CD4-positive, alpha-beta T cell (primary cell): Measurements from ENCODE around the gene XYLT1. TPM values are rescaled to one million over a fixed set of nuclear protein-coding genes. Genes with fewer than 3 reads are reported as not detected.

Source experiments
- ATAC-seq: fragments of 200-7000 bp; cut with Tn5 transposase; one replicate; pipeline ENCODE4 v1.10.0; 2022; ENCODE audit warnings: mild to moderate bottlenecking; ENCODE audit not compliant: poor library complexity
- CTCF ChIA-PET: fragments of 350-600 bp; sonication (Branson Sonifier 250); formaldehyde crosslinking; loops from one replicate; lab custom pipeline; 2021; ENCODE audit warnings: antibody characterized with exemption, inconsistent platforms; lab: Charles Lee
- POLR2A ChIA-PET: fragments of 350-600 bp; sonication (Branson Sonifier 250); formaldehyde crosslinking; loops from one replicate; lab custom pipeline; 2021; ENCODE audit warnings: antibody characterized with exemption, inconsistent platforms; lab: Charles Lee
- DNase-seq, 14 experiments: peaks; one replicate each; pipeline ENCODE4 v3.0.0-alpha.2; 2013 to 2020; ENCODE audit warnings: mixed read lengths in 2 of 14
- H3K27ac ChIP-seq, 2 donors: one replicate each; pipeline versions ENCODE4 v1.5.1 to v1.7.0; 2013; ENCODE audit warnings: low read length in 2 of 2, low read depth in 1 of 2, mild to moderate bottlenecking in 1 of 2
- H3K27me3 ChIP-seq, 2 experiments: 1 replicate in 1 of 2; 2 replicates in 1 of 2; pipeline versions ENCODE4 v1.6.1 to v1.7.0; 2013; ENCODE audit warnings: low read length in 2 of 2, control low read depth in 1 of 2, mild to moderate bottlenecking in 1 of 2, moderate library complexity in 1 of 2; ENCODE audit not compliant: insufficient read depth in 2 of 2, control insufficient read depth in 1 of 2
- H3K36me3 ChIP-seq: one replicate; pipeline ENCODE4 v1.6.1; 2013; ENCODE audit warnings: low read length, control low read depth; ENCODE audit not compliant: insufficient read depth
- H3K4me1 ChIP-seq: one replicate; pipeline ENCODE4 v1.6.1; 2013; ENCODE audit warnings: low read length, control low read depth; ENCODE audit not compliant: insufficient read depth
- H3K4me3 ChIP-seq: one replicate; pipeline ENCODE4 v1.5.1; 2013; ENCODE audit warnings: mild to moderate bottlenecking, low read length, moderate library complexity
- H3K9me3 ChIP-seq, 2 experiments: 1 replicate in 1 of 2; 2 replicates in 1 of 2; pipeline versions ENCODE4 v1.6.1 to v1.7.0; 2013; ENCODE audit warnings: low read length in 2 of 2, mild to moderate bottlenecking in 2 of 2, control low read depth in 1 of 2, moderate library complexity in 1 of 2; ENCODE audit not compliant: control insufficient read depth in 1 of 2, insufficient read depth in 1 of 2
- H3K27ac Mint-ChIP-seq: one replicate; pipeline ENCODE4 v1.8.0; 2020; ENCODE audit warnings: mixed read lengths
- H3K27me3 Mint-ChIP-seq: one replicate; pipeline ENCODE4 v1.8.0; 2021; ENCODE audit warnings: mixed read lengths
- H3K36me3 Mint-ChIP-seq: one replicate; pipeline ENCODE4 v1.8.0; 2021; ENCODE audit warnings: low read depth, mixed read lengths
- H3K4me1 Mint-ChIP-seq: one replicate; pipeline ENCODE4 v1.8.0; 2021; ENCODE audit warnings: low read depth, mixed read lengths
- H3K4me3 Mint-ChIP-seq: one replicate; pipeline ENCODE4 v1.8.0; 2020; ENCODE audit warnings: mild to moderate bottlenecking, mixed read lengths
- H3K9me3 Mint-ChIP-seq: one replicate; pipeline ENCODE4 v1.8.0; 2020; ENCODE audit warnings: mixed read lengths
- intact Hi-C, 2 experiments: fragments of 100-400 bp; cut with DNase I in 1 of 2; cut with micrococcal nuclease in 1 of 2; formaldehyde crosslinking; loops; one replicate each; pipeline versions ENCODE4 v1.15.1 to v1.9.0; 2023 to 2025; cut with DNase I, micrococcal nuclease
- total RNA-seq, 174 experiments: library from RNA in 2 of 174; stranded (reverse) in 2 of 174; gene quantifications; one replicate each; pipeline ENCODE4 v1.2.3 and lab custom pipeline; 2021 to 2026
- TF ChIP-seq, protein P1 (sequence below): fragments of 200-600 bp; IDR thresholded peaks from one replicate; pipeline ENCODE4 v1.8.0; 2022; ENCODE audit warnings: antibody characterized with exemption, mild to moderate bottlenecking

Gene XYLT1
- total RNA-seq, 2 experiments from 2014 or later = 26.0 to 27.1 TPM

DNA sequence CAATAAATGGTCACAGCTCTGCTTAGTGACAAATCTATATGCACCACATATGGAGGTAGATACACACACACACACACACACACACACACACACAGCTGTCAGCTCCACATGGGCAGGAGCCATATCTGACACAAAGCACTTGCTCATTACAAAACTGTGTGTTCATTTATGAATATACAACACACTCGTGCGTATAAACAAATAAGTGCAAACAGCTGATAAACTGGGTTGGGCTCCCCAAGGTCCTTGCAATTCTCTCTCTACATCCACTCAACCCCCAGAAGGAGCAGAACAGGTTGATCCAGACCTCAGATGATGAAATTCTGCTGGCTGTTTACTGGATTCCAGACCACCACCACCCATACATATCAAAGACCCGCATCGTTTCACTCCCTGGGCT lies 140.7 kb downstream of the XYLT1 start:
- no peak for ATAC-seq
- TF ChIP-seq, protein P1, sequence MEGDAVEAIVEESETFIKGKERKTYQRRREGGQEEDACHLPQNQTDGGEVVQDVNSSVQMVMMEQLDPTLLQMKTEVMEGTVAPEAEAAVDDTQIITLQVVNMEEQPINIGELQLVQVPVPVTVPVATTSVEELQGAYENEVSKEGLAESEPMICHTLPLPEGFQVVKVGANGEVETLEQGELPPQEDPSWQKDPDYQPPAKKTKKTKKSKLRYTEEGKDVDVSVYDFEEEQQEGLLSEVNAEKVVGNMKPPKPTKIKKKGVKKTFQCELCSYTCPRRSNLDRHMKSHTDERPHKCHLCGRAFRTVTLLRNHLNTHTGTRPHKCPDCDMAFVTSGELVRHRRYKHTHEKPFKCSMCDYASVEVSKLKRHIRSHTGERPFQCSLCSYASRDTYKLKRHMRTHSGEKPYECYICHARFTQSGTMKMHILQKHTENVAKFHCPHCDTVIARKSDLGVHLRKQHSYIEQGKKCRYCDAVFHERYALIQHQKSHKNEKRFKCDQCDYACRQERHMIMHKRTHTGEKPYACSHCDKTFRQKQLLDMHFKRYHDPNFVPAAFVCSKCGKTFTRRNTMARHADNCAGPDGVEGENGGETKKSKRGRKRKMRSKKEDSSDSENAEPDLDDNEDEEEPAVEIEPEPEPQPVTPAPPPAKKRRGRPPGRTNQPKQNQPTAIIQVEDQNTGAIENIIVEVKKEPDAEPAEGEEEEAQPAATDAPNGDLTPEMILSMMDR = no peak
- ChIA-PET POLR2A (no interaction called here), CTCF (no interaction called here)
- Histone ChIP-seq H3K36me3 (no peaks in the 10 kb centered on the region), H3K27ac (no peak overlapping the region), H3K4me3 (no peak overlapping the region), H3K27me3 (no peaks in the 10 kb centered on the region), H3K9me3 (no peaks in the 10 kb centered on the region), H3K4me1 (no peaks in the 10 kb centered on the region)
- Mint-ChIP-seq H3K9me3 (no peaks in the 10 kb centered on the region), H3K36me3 (no peaks in the 10 kb centered on the region), H3K27ac (no peak overlapping the region), H3K27me3 (no peaks in the 10 kb centered on the region), H3K4me1 (peaks cover 17% of the 10 kb centered on the region), H3K4me3 (no peak overlapping the region)
- DNase-seq = no peak
- intact Hi-C loops = no loop called here

DNA sequence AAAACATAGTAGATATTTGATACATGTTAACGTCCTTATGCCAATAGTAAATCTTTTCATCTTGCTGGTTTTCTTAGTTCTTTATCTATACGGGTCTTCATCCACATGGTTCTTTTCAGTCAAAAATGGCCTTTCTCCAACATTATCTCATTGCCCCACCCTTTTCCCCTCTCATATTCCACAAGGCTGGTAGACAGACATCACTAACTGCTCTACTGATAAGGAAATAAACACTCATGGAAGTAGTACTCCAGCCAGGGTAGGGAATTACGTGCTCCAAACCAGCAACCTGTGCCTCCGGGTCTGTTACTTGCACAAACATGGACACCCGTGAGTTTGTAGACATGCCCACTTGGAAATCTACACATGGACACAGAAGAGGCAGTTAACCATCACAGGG lies 141.4 kb downstream of the XYLT1 start:
- ChIA-PET CTCF (no interaction called here), POLR2A (interaction anchor here (0.5 kb wide), 1 partner anchor 16 kb away, joined by 3 read pairs; no protein-coding TSS in a partner anchor)
- Mint-ChIP-seq H3K4me3 (no peak overlapping the region), H3K27ac (no peak overlapping the region), H3K4me1 (peaks cover 17% of the 10 kb centered on the region), H3K9me3 (no peaks in the 10 kb centered on the region), H3K36me3 (no peaks in the 10 kb centered on the region), H3K27me3 (no peaks in the 10 kb centered on the region)
- intact Hi-C loops = no loop called here
- ATAC-seq (no peak), DNase-seq (no peak)
- no peaks in the 10 kb centered on the region for H3K27me3 ChIP-seq
- H3K27ac ChIP-seq = no peak overlapping the region
- H3K36me3 ChIP-seq = no peaks in the 10 kb centered on the region
- TF ChIP-seq, protein P1 = no peak
- H3K9me3 ChIP-seq = no peaks in the 10 kb centered on the region
- H3K4me1 ChIP-seq = no peaks in the 10 kb centered on the region
- no peak overlapping the region for H3K4me3 ChIP-seq

DNA sequence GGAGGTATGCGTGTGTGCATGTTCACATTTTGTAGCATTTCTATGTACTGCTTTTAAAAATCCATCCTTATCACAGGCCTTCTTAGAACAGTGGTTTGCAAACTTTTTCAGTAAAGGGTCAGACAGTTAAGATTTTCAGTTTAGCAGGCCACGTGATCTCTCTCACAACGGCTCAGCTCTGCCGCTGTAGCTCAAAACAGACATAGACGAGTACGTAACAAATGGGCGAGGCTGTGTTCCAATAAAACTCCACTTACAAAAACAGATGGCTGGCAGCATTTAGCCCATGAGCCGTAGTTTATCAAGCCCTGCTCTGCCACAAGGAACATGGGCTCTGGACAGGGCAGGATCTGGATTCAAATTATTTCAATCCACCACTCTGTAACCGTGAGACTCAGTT lies 141.8 kb downstream of the XYLT1 start:
- H3K36me3 ChIP-seq = no peaks in the 10 kb centered on the region
- intact Hi-C loops = no loop called here
- POLR2A ChIA-PET = interaction anchor here (0.5 kb wide), 1 partner anchor 15 kb away, joined by 3 read pairs; no protein-coding TSS in a partner anchor

More for the DNA sequence above, 141.8 kb downstream of the XYLT1 start:
- H3K4me3 ChIP-seq = no peak overlapping the region
- no peaks in the 10 kb centered on the region for H3K4me1 ChIP-seq
- peaks cover 17% of the 10 kb centered on the region for H3K4me1 Mint-ChIP-seq
- H3K9me3 Mint-ChIP-seq = no peaks in the 10 kb centered on the region
- ATAC-seq (no peak), DNase-seq (no peak)
- no peak overlapping the region for H3K4me3 Mint-ChIP-seq
- no peaks in the 10 kb centered on the region for H3K27me3 ChIP-seq
- no peaks in the 10 kb centered on the region for H3K9me3 ChIP-seq
- CTCF ChIA-PET = no interaction called here
- H3K27me3 Mint-ChIP-seq = no peaks in the 10 kb centered on the region
- H3K27ac ChIP-seq = no peak overlapping the region
- H3K27ac Mint-ChIP-seq = no peak overlapping the region
- TF ChIP-seq, protein P1 = no peak
- no peaks in the 10 kb centered on the region for H3K36me3 Mint-ChIP-seq
